ENCODE data around the gene GPATCH1. TPM values are rescaled to one million over a fixed set of nuclear protein-coding genes. Genes with fewer than 3 reads are reported as not detected.

GPATCH1 gene
- total and polyA plus RNA-seq, 4 donors, result 3.8 to 10.6 (median 8.4) TPM

- Histone ChIP-seq H3K4me3 (ENCODE audit: low read length in 2 of 2) (peak overlapping the region; percentile 24 to 55), H3K4me1 (ENCODE audit: control insufficient read depth in 1 of 2, insufficient read depth in 2 of 2, low read length in 2 of 2) (no peaks in the 10 kb centered on the region), H3K9me3 (ENCODE audit: control insufficient read depth, low read length) (no peaks in the 10 kb centered on the region), H3K36me3 (ENCODE audit: control insufficient read depth in 1 of 2, insufficient read depth in 2 of 2, low read length in 1 of 2) (no peaks in the 10 kb centered on the region), H3K27me3 (ENCODE audit: control insufficient read depth in 1 of 2, insufficient read depth in 2 of 2, low read length in 1 of 2) (no peaks in the 10 kb centered on the region), H3K27ac (ENCODE audit: low read depth in 1 of 2, low read length in 2 of 2) (peak overlapping the region in 1 of 2 donors; percentile 33)
- ATAC-seq (ENCODE audit: low FRiP score) (no peak), DNase-seq (no peak)
- WGBS, 2 donors, result 0% methylated on average over 35 to 38 of the region's 38 CpGs
- intact Hi-C loops (cut with DNase I), result loop anchor here in 1 of 2 donors (5.0 to 10.0 kb wide), 2 partner anchors 195 to 203 kb away; partner anchors contain the start of genes CEBPG, CEP89 and FAAP24
These were observed 96.5 kb downstream of the GPATCH1 start for GRCh38 chr19:33177417-33177979.

Other genes with a start within 250 kb of the GPATCH1 start
- 1 to 10 TPM in 1 of 2 donors, under 1 TPM in 1; 0.26 to 1.2 TPM for gene SLC7A9, start 211.4 kb upstream of the GPATCH1 start, total RNA-seq
- gene SLC7A9, start 211.4 kb upstream of the GPATCH1 start, polyA plus RNA-seq, result 1 to 10 TPM in 1 of 2 donors, under 1 TPM in 1; 0.95 to 8.9 TPM
- 10 to 100 TPM; 13.7 to 22.6 TPM for gene CEP89, start 109.2 kb upstream of the GPATCH1 start, total RNA-seq
- 10 to 100 TPM in 1 of 2 donors, 1 to 10 TPM in 1; 4.4 to 18.3 TPM for gene CEP89, start 109.2 kb upstream of the GPATCH1 start, polyA plus RNA-seq
- 1 to 10 TPM; 1.0 to 1.8 TPM for gene FAAP24, start 108.9 kb upstream of the GPATCH1 start, total RNA-seq
- gene FAAP24, start 108.9 kb upstream of the GPATCH1 start, polyA plus RNA-seq, result 1 to 10 TPM in 1 of 2 donors, not detected in 1; 1.6 TPM
- 1 to 10 TPM; 1.1 to 1.9 TPM for gene RHPN2, start 16.3 kb upstream of the GPATCH1 start, total RNA-seq
- 1 to 10 TPM in 1 of 2 donors, under 1 TPM in 1; 0.33 to 5.0 TPM for gene RHPN2, start 16.3 kb upstream of the GPATCH1 start, polyA plus RNA-seq
- gene WDR88, start 50.9 kb downstream of the GPATCH1 start, total RNA-seq, result not detected
- not detected for gene WDR88, start 50.9 kb downstream of the GPATCH1 start, polyA plus RNA-seq
- 10 to 100 TPM; 21.6 to 27.2 TPM for gene LRP3, start 113.1 kb downstream of the GPATCH1 start, total RNA-seq
- gene LRP3, start 113.1 kb downstream of the GPATCH1 start, polyA plus RNA-seq, result 10 to 100 TPM in 1 of 2 donors, 1 to 10 TPM in 1; 3.9 to 20.9 TPM
- gene SLC7A10, start 144.7 kb downstream of the GPATCH1 start, total RNA-seq, result under 1 TPM in 1 of 2 donors, not detected in 1; 0.63 TPM
- gene SLC7A10, start 144.7 kb downstream of the GPATCH1 start, polyA plus RNA-seq, result not detected
- gene CEBPA, start 221.4 kb downstream of the GPATCH1 start, total RNA-seq, result 10 to 100 TPM in 1 of 2 donors, 1 to 10 TPM in 1; 6.1 to 10.3 TPM
- gene CEBPA, start 221.4 kb downstream of the GPATCH1 start, polyA plus RNA-seq, result 10 to 100 TPM in 1 of 2 donors, 1 to 10 TPM in 1; 1.0 to 14.3 TPM

Data from aorta (tissue), 5 donors.